Measurements from ENCODE around the gene PNMA6A.

DNA sequence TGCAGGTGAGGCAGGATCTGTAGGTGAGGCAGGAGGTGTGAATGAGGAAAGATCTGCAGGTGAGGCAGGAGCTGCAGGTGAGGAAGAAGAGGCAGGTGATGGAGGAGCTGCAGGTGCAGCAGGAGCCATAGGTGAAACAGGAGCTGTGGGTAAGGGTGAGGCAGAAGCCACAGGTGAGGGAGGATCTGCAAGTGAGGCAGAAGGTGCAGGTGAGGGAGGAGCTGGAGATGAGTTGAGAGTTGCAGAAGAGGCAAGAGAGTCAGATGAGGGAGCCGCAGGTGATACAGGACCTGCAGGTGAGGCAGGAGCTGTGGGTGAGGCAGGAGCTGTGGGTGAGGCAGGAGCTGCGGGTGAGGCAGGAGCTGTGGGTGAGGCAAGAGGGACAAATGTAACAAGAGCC is 43.1 kb upstream of the PNMA6A start:
- TF ChIP-seq ZNF274 (IDR thresholded peaks at IDR 0.05; ENCODE audit: low read depth, low read length) (no peak), SUZ12 (IDR thresholded peaks at IDR 0.05; ENCODE audit: extremely low read depth, insufficient read depth, insufficient read length) (no peak), YY1 (IDR thresholded peaks at IDR 0.05; ENCODE audit: insufficient read depth, insufficient read length) (no peak)
